Stomach (tissue), 9 donors: ENCODE measurements around the gene STRN4. TPM values are rescaled to one million over a fixed set of nuclear protein-coding genes. Genes with fewer than 3 reads are reported as not detected.
A peak's percentile ranks its signal among the peaks of the same experiment; 100 is the strongest.
"Not testable (repeated sequence)": the region's sequence is repeated elsewhere in the genome, so short reads cannot be mapped to it uniquely, and the experiment has no call there.

Experiments used
- DNase-seq, 2 donors: peaks; one replicate each; pipeline versions ENCODE4 v3.0.0 to v3.0.0-alpha.2; 2013 to 2019
- H3K27ac ChIP-seq, 5 donors: fragments of 200-600 bp in 4 of 5; sonication (generic) in 4 of 5; one replicate each; pipeline ENCODE4 v1.5.1; 2013 to 2019; ENCODE audit warnings: mild to moderate bottlenecking in 1 of 5, moderate library complexity in 1 of 5
- H3K27me3 ChIP-seq, 3 donors: fragments of 200-600 bp; sonication (generic); one replicate each; pipeline ENCODE4 v1.5.1; 2017 to 2019; ENCODE audit warnings: mixed run types in 1 of 3
- H3K36me3 ChIP-seq, 4 donors: fragments of 200-600 bp; sonication (generic); 1 replicate in 3 of 4; 2 replicates in 1 of 4; pipeline ENCODE4 v1.5.1; 2016 to 2019
- H3K4me1 ChIP-seq, 4 donors: fragments of 200-600 bp; sonication (generic); one replicate each; pipeline ENCODE4 v1.5.1; 2016 to 2019
- H3K4me3 ChIP-seq, 4 donors: fragments of 200-600 bp; sonication (generic) in 3 of 4; one replicate each; pipeline ENCODE4 v1.5.1; 2016 to 2019; ENCODE audit warnings: mild to moderate bottlenecking in 1 of 4
- H3K9me3 ChIP-seq, 4 donors: fragments of 200-600 bp; sonication (generic); one replicate each; pipeline ENCODE4 v1.5.1; 2016 to 2019
- CTCF ChIP-seq, 7 experiments: fragments of 450-650 bp in 4 of 7; fragments of 200-600 bp in 3 of 7; sonication (generic) in 3 of 7; IDR thresholded peaks; one replicate each; pipeline ENCODE4 v1.5.1; 2016 to 2019; ENCODE audit warnings: antibody characterized with exemption in 7 of 7, control low read depth in 2 of 7, mild to moderate bottlenecking in 1 of 7
- EP300 ChIP-seq: sonication (generic); formaldehyde crosslinking; IDR thresholded peaks from one replicate; pipeline ENCODE4 v1.6.1; 2017; ENCODE audit warnings: antibody characterized with exemption
- POLR2A ChIP-seq, 4 donors: fragments of 450-650 bp; IDR thresholded peaks; one replicate each; pipeline ENCODE4 v1.6.1; 2016; ENCODE audit warnings: antibody characterized with exemption in 4 of 4, control low read depth in 2 of 4, mild to moderate bottlenecking in 1 of 4, moderate library complexity in 1 of 4
- POLR2AphosphoS5 ChIP-seq, 3 donors: sonication (generic); formaldehyde crosslinking; IDR thresholded peaks; one replicate each; pipeline ENCODE4 v1.6.1; 2016; ENCODE audit warnings: antibody characterized with exemption in 3 of 3
- WGBS, 5 donors: extraction: QIAGEN DNeasy Blood & Tissue Kit in 3 of 5; methylation state at CpG; one replicate each; pipeline versions ENCODE4 v1.1.5 to v1.1.7; 2013 to 2018; 5-methylcytosine and 5-hydroxymethylcytosine counted together
- intact Hi-C: fragments of 100-400 bp; cut with DNase I; formaldehyde crosslinking; loops from one replicate; pipeline ENCODE4 v1.15.1; 2023; ENCODE audit warnings: low total_unique reads
- polyA plus RNA-seq, 3 donors: library from polyadenylated mRNA; stranded (reverse); fragments of 200-250 nt; gene quantifications; one replicate each; pipeline ENCODE4 v1.2.3, GENCODE V29; 2013
- total RNA-seq, 5 donors: library from RNA; depleted of rRNA; stranded (reverse); fragments of >200 nt; gene quantifications; one replicate each; pipeline versions ENCODE4 v1.1.0 to v1.2.3, GENCODE V29; 2014 to 2016
- donor health status: healthy with polysubstance abuse.
- donor health status: Bipolar disorder and iron deficiency.
- donor health status: healthy.

Gene STRN4
- total and polyA plus RNA-seq, 8 donors, result 37.1 to 373 (median 62.1) TPM

- Histone ChIP-seq H3K27ac (peak overlapping the region; percentile 75 to 93 (median 91)), H3K27me3 (no peaks in the 10 kb centered on the region), H3K4me3 (peak overlapping the region; percentile 69 to 76 (median 74)), H3K9me3 (no peaks in the 10 kb centered on the region), H3K36me3 (peaks cover 16 to 30% (median 25%) of the 10 kb centered on the region in 4 donors), H3K4me1 (peaks cover 19 to 53% (median 43%) of the 10 kb centered on the region in 4 donors)
- intact Hi-C loops, result no loop called here
- WGBS, 5 donors, result 0 to 1% (median 0%) methylated on average over 14 to 20 of the region's 20 CpGs
- no peak for DNase-seq
- TF ChIP-seq EP300, result no peak
Observed at GRCh38 chr19:46716672-46717033, 29.6 kb downstream of the STRN4 start.

- intact Hi-C loops, result no loop called here
- TF ChIP-seq EP300, result no peak
- TF ChIP-seq POLR2A (IDR thresholded peaks at IDR 0.05), result no peak
- Histone ChIP-seq H3K4me3 (peak overlapping the region; percentile 69 to 76 (median 74)), H3K9me3 (no peaks in the 10 kb centered on the region), H3K27ac (peak overlapping the region; percentile 75 to 93 (median 91)), H3K27me3 (no peaks in the 10 kb centered on the region), H3K4me1 (peaks cover 19 to 53% (median 43%) of the 10 kb centered on the region in 4 donors), H3K36me3 (peaks cover 13 to 30% (median 24%) of the 10 kb centered on the region in 4 donors)
- WGBS, 5 donors, result 1 to 2% (median 1%) methylated on average over 24 to 42 of the region's 42 CpGs
- peak; percentile 39 to 60 for DNase-seq
Observed at GRCh38 chr19:46715975-46716671, 30.1 kb downstream of the STRN4 start.

GRCh38 chr19:46715620-46715974 is 30.7 kb downstream of the STRN4 start:
- WGBS, 5 donors, result 8 to 15% (median 11%) methylated on average over 5 to 8 of the region's 8 CpGs
- peak overlapping the region; percentile 69 to 76 (median 74) for H3K4me3 ChIP-seq
- TF ChIP-seq EP300 (no peak), POLR2AphosphoS5 (IDR thresholded peaks at IDR 0.05) (no peak), POLR2A (IDR thresholded peaks at IDR 0.05) (no peak), CTCF (IDR thresholded peaks at IDR 0.05) (no peak)
- H3K27me3 ChIP-seq, result no peaks in the 10 kb centered on the region
- peaks cover 19 to 53% (median 43%) of the 10 kb centered on the region in 4 donors for H3K4me1 ChIP-seq
- peaks cover 12 to 30% (median 24%) of the 10 kb centered on the region in 4 donors for H3K36me3 ChIP-seq
- intact Hi-C loops, result no loop called here
- no peak for DNase-seq
- H3K27ac ChIP-seq, result peak overlapping the region; percentile 75 to 93 (median 91)
- no peaks in the 10 kb centered on the region for H3K9me3 ChIP-seq

GRCh38 chr19:46714444-46715106 is 31.7 kb downstream of the STRN4 start:
- WGBS, 5 donors, result 2 to 4% (median 3%) methylated on average over 10 to 12 of the region's 12 CpGs
- peak overlapping the region; percentile 89 to 93 (median 92) for H3K27ac ChIP-seq
- peak overlapping the region; percentile 69 to 76 (median 74) for H3K4me3 ChIP-seq
- no peaks in the 10 kb centered on the region for H3K27me3 ChIP-seq
- peaks cover 19 to 51% (median 43%) of the 10 kb centered on the region in 4 donors for H3K4me1 ChIP-seq
- DNase-seq, result no peak
- H3K36me3 ChIP-seq, result peaks cover 13 to 30% (median 24%) of the 10 kb centered on the region in 4 donors
- intact Hi-C loops, result no loop called here
- TF ChIP-seq POLR2AphosphoS5 (IDR thresholded peaks at IDR 0.05) (peak in 1 of 3 donors; percentile 1), POLR2A (IDR thresholded peaks at IDR 0.05) (no peak)
- H3K9me3 ChIP-seq, result no peaks in the 10 kb centered on the region

- intact Hi-C loops, result no loop called here
Observed at GRCh38 chr19:46713781-46714443, 32.3 kb downstream of the STRN4 start.

GRCh38 chr19:46712768-46713338 is 33.4 kb downstream of the STRN4 start:
- DNase-seq, H3K9me3 ChIP-seq, H3K27me3 ChIP-seq, H3K4me3 ChIP-seq, intact Hi-C loops: not testable (repeated sequence)
- Histone ChIP-seq H3K36me3 (peaks cover 25 to 42% (median 37%) of the 10 kb centered on the region in 4 donors), H3K4me1 (peaks cover 18 to 34% (median 31%) of the 10 kb centered on the region in 4 donors), H3K27ac (peak overlapping the region in 3 of 5 donors; percentile 91 to 93 (median 92))
- WGBS, 5 donors, result 76 to 85% (median 82%) methylated on average over 6 of the region's 6 CpGs

More at GRCh38 chr19:46713781-46714443, 32.3 kb downstream of the STRN4 start:
- H3K27me3 ChIP-seq, result no peaks in the 10 kb centered on the region
- peak overlapping the region; percentile 69 to 76 (median 74) for H3K4me3 ChIP-seq
- no peaks in the 10 kb centered on the region for H3K9me3 ChIP-seq
- peak; percentile 94 to 97 for DNase-seq
- 0 to 1% (median 1%) methylated on average over 26 to 39 of the region's 39 CpGs for WGBS, 5 donors
- H3K27ac ChIP-seq, result peak overlapping the region; percentile 89 to 93 (median 92)
- peaks cover 20 to 33% (median 26%) of the 10 kb centered on the region in 4 donors for H3K36me3 ChIP-seq
- TF ChIP-seq POLR2AphosphoS5 (IDR thresholded peaks at IDR 0.05) (peak in 2 of 3 donors; percentile 23 to 33), POLR2A (IDR thresholded peaks at IDR 0.05) (no peak), EP300 (no peak), CTCF (IDR thresholded peaks at IDR 0.05) (no peak)
- H3K4me1 ChIP-seq, result peaks cover 19 to 44% (median 42%) of the 10 kb centered on the region in 4 donors
